WI38 (cell line): ENCODE measurements around the gene FNDC11.
A peak's percentile ranks its signal among the peaks of the same experiment; 100 is the strongest.

Experiments used
- H3K4me3 ChIP-seq: 2 replicates; pipeline ENCODE4 v1.5.1; 2011; ENCODE audit warnings: low read depth, mild to moderate bottlenecking, control low read depth, low read length
- CTCF ChIP-seq: IDR thresholded peaks from 2 replicates; pipeline ENCODE4 v1.5.1; 2012; ENCODE audit warnings: low read depth, mild to moderate bottlenecking, control low read depth, low read length

Gene FNDC11

GRCh38 chr20:63533871-63534393, 20.0 kb upstream of the FNDC11 start:
- TF ChIP-seq CTCF, result no peak
- no peak overlapping the region for H3K4me3 ChIP-seq

- TF ChIP-seq CTCF, result no peak
- no peak overlapping the region for H3K4me3 ChIP-seq
Measured at GRCh38 chr20:63534427-63534830, 19.5 kb upstream of the FNDC11 start.

GRCh38 chr20:63534831-63535651, 18.9 kb upstream of the FNDC11 start:
- H3K4me3 ChIP-seq, result no peak overlapping the region
- TF ChIP-seq CTCF, result no peak

- H3K4me3 ChIP-seq, result no peak overlapping the region
- no peak for TF ChIP-seq CTCF
Measured at GRCh38 chr20:63536241-63536977, 17.6 kb upstream of the FNDC11 start.

- 0 out of 2 replicates have a peak within 1 kb of the TSS, but pooled peaks have one; percentile 10 for H3K4me3 ChIP-seq
- TF ChIP-seq CTCF, result no peak
Measured at GRCh38 chr20:63536997-63537524, 16.9 kb upstream of the FNDC11 start, which contains the start of gene PTK6. Gene PTK6 (minus strand): TSS chr20:63537376. CDS start chr20:63537314, 62 bp downstream.

GRCh38 chr20:63537525-63538203, 16.3 kb upstream of the FNDC11 start:
- TF ChIP-seq CTCF, result peak; percentile 83
- 0 out of 2 replicates have a peak overlapping the region, but pooled peaks have one; percentile 10 for H3K4me3 ChIP-seq
